ENCODE measurements around the gene MFAP4. TPM values are rescaled to one million over a fixed set of nuclear protein-coding genes. Genes with fewer than 3 reads are reported as not detected.

The MFAP4 gene
- total RNA-seq, 1 experiment from 2014 or later, result 1.5 TPM

DNA sequence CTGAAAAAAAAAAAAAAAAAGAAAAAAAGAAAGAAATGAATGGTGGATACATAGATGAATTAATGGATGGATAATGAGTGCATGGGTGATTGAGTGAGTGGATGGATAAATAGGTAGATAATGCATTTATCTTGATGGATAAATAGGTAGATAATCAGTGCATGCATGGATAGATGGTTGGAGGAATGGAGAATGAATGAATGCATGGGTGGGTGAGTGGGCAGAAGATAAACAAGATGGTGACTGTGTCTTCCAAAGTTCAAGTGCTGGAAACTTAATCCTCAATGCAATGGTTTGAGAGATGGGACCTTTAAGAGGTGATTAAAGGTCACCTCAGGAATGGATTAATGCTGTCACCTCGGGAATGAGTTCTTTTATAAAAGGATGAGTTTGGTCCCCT, 17.3 kb upstream of the MFAP4 start:
- H3K27me3 Mint-ChIP-seq (ENCODE audit: low read depth), result peaks cover 2% of the 10 kb centered on the region
- no peaks in the 10 kb centered on the region for H3K27me3 ChIP-seq (ENCODE audit: insufficient read depth, low read length)
- H3K18ac ChIP-seq (ENCODE audit: insufficient read length, low read depth, low read length), result no peak overlapping the region
- H3K4ac ChIP-seq (ENCODE audit: low read depth, low read length), result no peak overlapping the region
- TF ChIP-seq, protein P1, sequence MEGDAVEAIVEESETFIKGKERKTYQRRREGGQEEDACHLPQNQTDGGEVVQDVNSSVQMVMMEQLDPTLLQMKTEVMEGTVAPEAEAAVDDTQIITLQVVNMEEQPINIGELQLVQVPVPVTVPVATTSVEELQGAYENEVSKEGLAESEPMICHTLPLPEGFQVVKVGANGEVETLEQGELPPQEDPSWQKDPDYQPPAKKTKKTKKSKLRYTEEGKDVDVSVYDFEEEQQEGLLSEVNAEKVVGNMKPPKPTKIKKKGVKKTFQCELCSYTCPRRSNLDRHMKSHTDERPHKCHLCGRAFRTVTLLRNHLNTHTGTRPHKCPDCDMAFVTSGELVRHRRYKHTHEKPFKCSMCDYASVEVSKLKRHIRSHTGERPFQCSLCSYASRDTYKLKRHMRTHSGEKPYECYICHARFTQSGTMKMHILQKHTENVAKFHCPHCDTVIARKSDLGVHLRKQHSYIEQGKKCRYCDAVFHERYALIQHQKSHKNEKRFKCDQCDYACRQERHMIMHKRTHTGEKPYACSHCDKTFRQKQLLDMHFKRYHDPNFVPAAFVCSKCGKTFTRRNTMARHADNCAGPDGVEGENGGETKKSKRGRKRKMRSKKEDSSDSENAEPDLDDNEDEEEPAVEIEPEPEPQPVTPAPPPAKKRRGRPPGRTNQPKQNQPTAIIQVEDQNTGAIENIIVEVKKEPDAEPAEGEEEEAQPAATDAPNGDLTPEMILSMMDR (conservative IDR thresholded peaks at IDR 0.05), result no peak
- no peak overlapping the region for H3K23ac ChIP-seq (ENCODE audit: insufficient read length, low read depth, low read length)
- H3K14ac ChIP-seq (ENCODE audit: insufficient read depth, low read length), result no peak overlapping the region
- H3K56ac ChIP-seq (ENCODE audit: insufficient read length, low read depth, low read length), result no peak overlapping the region
- H3K9ac ChIP-seq (ENCODE audit: extremely low read depth, insufficient read length, low read length), result no peak overlapping the region
- no peaks in the 10 kb centered on the region for H3K4me1 ChIP-seq (ENCODE audit: insufficient read depth, low read length)
- no peaks in the 10 kb centered on the region for H3K79me1 ChIP-seq (ENCODE audit: insufficient read depth, low read depth, low read length, poor library complexity, severe bottlenecking)
- no peak overlapping the region for H4K8ac ChIP-seq (replicated peaks; ENCODE audit: insufficient read length, low read depth, low read length)
- no peak overlapping the region for H2AFZ ChIP-seq (ENCODE audit: low read length)
- no peaks in the 10 kb centered on the region for H3K9me3 Mint-ChIP-seq
- DNase-seq, result no peak
- H2BK120ac ChIP-seq (ENCODE audit: low read depth, low read length, poor library complexity, severe bottlenecking), result no peak overlapping the region
- no peak overlapping the region for H4K5ac ChIP-seq (ENCODE audit: insufficient read length, low read depth, low read length)
- no peak overlapping the region for H2BK5ac ChIP-seq (ENCODE audit: insufficient read length, low read length)
- H3K36me3 Mint-ChIP-seq (ENCODE audit: insufficient read depth in 1 of 3, low read depth in 3 of 3), result no peaks in the 10 kb centered on the region; a peak in 1 of 7 replicates
- no peak overlapping the region for H3T11ph ChIP-seq (ENCODE audit: low read length)
- H3K79me2 ChIP-seq (ENCODE audit: insufficient read depth, low read length), result no peaks in the 10 kb centered on the region
- no peaks in the 10 kb centered on the region for H4K20me1 ChIP-seq (ENCODE audit: control insufficient read depth, insufficient read depth, insufficient read length)
- peaks cover 0 to 2% of the 10 kb centered on the region in 2 experiments; a peak in 1 of 4 replicates for H3K4me1 Mint-ChIP-seq
- no peak overlapping the region for H3K4me2 ChIP-seq (ENCODE audit: insufficient read depth, insufficient read length, low read length)
- no CpG with 5 or more reads among the region's 1 CpG for WGBS (ENCODE audit: extremely low coverage, insufficient read length, low lambda C conversion rate)
- no peak overlapping the region for H2BK12ac ChIP-seq (ENCODE audit: insufficient read length, low read depth, low read length)
- H3K9me3 ChIP-seq (ENCODE audit: control insufficient read depth, low read depth, low read length), result no peaks in the 10 kb centered on the region
- H3K23me2 ChIP-seq (ENCODE audit: insufficient read length, low read depth, low read length, poor library complexity, severe bottlenecking), result no peaks in the 10 kb centered on the region
- no peak overlapping the region for H3K27ac Mint-ChIP-seq
- no peak overlapping the region for H2BK15ac ChIP-seq (ENCODE audit: low read depth, low read length)
- H4K91ac ChIP-seq (ENCODE audit: insufficient read length, low read depth, low read length), result no peak overlapping the region
- H2AK5ac ChIP-seq (ENCODE audit: insufficient read length, low read length), result no peak overlapping the region
- H3K27ac ChIP-seq (ENCODE audit: insufficient read length, low read depth, low read length), result no peak overlapping the region
- H3K4me3 Mint-ChIP-seq, result no peak overlapping the region
- H2BK20ac ChIP-seq (ENCODE audit: low read depth, low read length, poor library complexity, severe bottlenecking), result no peak overlapping the region

All from H9 (cell line).